Measurements from ENCODE around the gene PEA15. TPM values are rescaled to one million over a fixed set of nuclear protein-coding genes. Genes with fewer than 3 reads are reported as not detected.

The PEA15 gene
- total RNA-seq, 1 experiment from 2014 or later = 56.3 TPM

DNA sequence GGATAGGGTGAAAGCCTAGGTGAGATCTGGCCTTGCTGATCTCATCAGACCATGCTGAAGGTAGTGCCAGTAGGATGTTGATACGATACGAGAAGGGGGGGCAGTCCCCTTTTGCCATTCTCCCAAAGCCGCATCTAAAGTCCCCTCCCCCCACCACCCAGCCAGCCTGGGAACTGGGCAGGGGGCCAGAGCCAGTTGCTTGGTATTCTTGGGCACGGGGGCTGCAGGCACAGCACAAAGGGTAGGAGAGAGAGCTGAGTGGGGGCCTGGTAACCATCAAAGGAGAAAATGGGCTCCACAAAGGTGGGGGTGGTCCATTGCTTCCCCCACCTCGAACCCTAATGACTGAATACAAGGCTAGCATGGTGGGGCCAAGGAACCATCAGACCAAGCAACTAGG, 5.4 kb downstream of the PEA15 start:
- Mint-ChIP-seq H3K27me3 (ENCODE audit: low read depth) (no peaks in the 10 kb centered on the region), H3K4me1 (peaks cover 53% of the 10 kb centered on the region), H3K9me3 (no peaks in the 10 kb centered on the region), H3K36me3 (peaks cover 46% of the 10 kb centered on the region), H3K27ac (no peak overlapping the region), H3K4me3 (no peak overlapping the region)
- no peak for ATAC-seq
- no peak for DNase-seq (ENCODE audit: low spot score)
- TF ChIP-seq, protein P1, sequence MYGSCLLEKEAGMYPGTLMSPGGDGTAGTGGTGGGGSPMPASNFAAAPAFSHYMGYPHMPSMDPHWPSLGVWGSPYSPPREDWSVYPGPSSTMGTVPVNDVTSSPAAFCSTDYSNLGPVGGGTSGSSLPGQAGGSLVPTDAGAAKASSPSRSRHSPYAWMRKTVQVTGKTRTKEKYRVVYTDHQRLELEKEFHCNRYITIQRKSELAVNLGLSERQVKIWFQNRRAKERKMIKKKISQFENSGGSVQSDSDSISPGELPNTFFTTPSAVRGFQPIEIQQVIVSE (CRISPR knock-in tag; IDR thresholded peaks at IDR 0.05; ENCODE audit: borderline replicate concordance) = no peak
- TF ChIP-seq HMGA2 (CRISPR knock-in tag; IDR thresholded peaks at IDR 0.05) (no peak), ZNF671 (CRISPR knock-in tag; IDR thresholded peaks at IDR 0.05) (no peak), ZNF317 (CRISPR knock-in tag; IDR thresholded peaks at IDR 0.05; ENCODE audit: borderline replicate concordance, low read depth) (no peak), ARID4B (CRISPR knock-in tag; IDR thresholded peaks at IDR 0.05; ENCODE audit: borderline replicate concordance) (no peak), STAT6 (CRISPR knock-in tag; conservative IDR thresholded peaks at IDR 0.05; ENCODE audit: low read depth) (no peak), ZNF532 (CRISPR knock-in tag; IDR thresholded peaks at IDR 0.05; ENCODE audit: borderline replicate concordance) (no peak), NR2C2 (CRISPR knock-in tag; IDR thresholded peaks at IDR 0.05) (no peak), GTF2I (CRISPR knock-in tag; conservative IDR thresholded peaks at IDR 0.05) (no peak)
- TF ChIP-seq, protein P2, sequence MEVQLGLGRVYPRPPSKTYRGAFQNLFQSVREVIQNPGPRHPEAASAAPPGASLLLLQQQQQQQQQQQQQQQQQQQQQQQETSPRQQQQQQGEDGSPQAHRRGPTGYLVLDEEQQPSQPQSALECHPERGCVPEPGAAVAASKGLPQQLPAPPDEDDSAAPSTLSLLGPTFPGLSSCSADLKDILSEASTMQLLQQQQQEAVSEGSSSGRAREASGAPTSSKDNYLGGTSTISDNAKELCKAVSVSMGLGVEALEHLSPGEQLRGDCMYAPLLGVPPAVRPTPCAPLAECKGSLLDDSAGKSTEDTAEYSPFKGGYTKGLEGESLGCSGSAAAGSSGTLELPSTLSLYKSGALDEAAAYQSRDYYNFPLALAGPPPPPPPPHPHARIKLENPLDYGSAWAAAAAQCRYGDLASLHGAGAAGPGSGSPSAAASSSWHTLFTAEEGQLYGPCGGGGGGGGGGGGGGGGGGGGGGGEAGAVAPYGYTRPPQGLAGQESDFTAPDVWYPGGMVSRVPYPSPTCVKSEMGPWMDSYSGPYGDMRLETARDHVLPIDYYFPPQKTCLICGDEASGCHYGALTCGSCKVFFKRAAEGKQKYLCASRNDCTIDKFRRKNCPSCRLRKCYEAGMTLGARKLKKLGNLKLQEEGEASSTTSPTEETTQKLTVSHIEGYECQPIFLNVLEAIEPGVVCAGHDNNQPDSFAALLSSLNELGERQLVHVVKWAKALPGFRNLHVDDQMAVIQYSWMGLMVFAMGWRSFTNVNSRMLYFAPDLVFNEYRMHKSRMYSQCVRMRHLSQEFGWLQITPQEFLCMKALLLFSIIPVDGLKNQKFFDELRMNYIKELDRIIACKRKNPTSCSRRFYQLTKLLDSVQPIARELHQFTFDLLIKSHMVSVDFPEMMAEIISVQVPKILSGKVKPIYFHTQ (CRISPR knock-in tag; IDR thresholded peaks at IDR 0.05) = no peak
- CTCF ChIA-PET = interaction anchor here (0.7 to 8.9 kb wide), 9 partner anchors 9 to 125 kb away, joined by 3 to 85 read pairs (median 9); no protein-coding TSS in a partner anchor
- POLR2A ChIA-PET = no interaction called here
